C4-2B (cell line): ENCODE measurements around the gene WNT11.

ENCODE experiments used
- H3K27ac ChIP-seq: fragments of 450-650 bp; 2 replicates; pipeline ENCODE4 v1.5.1; 2017
- ZFX ChIP-seq: fragments of 450-650 bp; IDR thresholded peaks from 2 replicates; pipeline ENCODE4 v1.6.1; 2017
- TF ChIP-seq, protein P1 (sequence below): fragments of 450-650 bp; conservative IDR thresholded peaks from 2 replicates; pipeline ENCODE4 v1.5.1; 2017; ENCODE audit warnings: mild to moderate bottlenecking

WNT11 gene

DNA sequence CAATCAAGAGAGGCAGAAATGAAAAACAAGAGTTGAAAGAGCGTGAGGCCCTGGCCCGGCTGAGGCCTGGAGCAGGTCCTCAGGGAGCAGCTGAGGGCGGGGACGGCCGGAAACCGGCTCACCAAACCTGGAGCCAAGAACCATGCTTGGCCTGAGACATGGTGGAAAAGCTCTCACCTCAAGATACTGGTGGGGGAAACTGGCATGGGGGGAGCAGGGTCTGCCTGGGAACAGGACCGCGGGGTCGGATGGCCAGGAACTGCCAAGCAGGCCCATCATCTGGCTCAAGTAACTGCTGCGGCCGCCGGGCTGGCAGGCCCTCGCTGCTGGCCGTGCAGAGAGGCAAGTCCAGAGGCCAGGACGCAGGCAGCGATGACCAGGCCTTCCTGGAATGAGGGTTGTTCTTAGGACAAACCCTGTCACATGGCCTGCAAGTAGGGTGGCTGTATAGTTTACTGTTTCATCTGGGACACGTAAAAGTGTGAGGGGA lies 18.9 kb upstream of the WNT11 start:
- TF ChIP-seq ZFX = no peak
- TF ChIP-seq, protein P1, sequence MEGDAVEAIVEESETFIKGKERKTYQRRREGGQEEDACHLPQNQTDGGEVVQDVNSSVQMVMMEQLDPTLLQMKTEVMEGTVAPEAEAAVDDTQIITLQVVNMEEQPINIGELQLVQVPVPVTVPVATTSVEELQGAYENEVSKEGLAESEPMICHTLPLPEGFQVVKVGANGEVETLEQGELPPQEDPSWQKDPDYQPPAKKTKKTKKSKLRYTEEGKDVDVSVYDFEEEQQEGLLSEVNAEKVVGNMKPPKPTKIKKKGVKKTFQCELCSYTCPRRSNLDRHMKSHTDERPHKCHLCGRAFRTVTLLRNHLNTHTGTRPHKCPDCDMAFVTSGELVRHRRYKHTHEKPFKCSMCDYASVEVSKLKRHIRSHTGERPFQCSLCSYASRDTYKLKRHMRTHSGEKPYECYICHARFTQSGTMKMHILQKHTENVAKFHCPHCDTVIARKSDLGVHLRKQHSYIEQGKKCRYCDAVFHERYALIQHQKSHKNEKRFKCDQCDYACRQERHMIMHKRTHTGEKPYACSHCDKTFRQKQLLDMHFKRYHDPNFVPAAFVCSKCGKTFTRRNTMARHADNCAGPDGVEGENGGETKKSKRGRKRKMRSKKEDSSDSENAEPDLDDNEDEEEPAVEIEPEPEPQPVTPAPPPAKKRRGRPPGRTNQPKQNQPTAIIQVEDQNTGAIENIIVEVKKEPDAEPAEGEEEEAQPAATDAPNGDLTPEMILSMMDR = no peak

DNA sequence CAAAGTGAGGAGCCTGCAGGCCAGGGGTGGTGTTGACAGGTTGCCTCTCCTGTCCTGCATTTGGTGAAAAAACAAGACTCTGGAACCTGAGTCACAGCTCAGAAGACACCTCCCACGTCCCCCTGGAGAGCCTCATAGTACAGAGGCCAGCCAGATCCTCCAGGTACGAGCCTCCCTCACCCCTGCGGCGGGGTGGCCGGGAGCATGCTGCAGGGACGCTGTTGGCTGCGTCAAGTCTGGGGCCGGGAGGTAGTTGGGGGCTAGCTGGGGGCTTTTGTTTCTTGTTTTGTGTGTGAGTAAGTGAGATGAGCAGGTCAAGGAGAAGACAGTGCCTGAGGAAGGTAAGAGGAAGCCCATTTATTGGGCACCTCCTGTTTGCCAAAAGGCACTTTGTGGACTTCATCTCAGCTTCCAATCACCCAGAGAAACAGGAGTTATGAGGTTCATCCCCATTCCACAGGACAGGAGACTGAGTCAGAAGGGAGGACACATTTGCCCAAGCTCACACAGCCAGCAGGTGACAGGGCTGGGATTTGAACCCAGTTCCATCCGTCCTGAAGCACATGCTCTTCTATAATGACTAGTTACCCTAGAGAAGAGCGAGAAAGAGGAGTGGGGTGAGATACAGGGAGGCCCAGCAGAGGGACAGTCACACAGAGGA lies 18.3 kb upstream of the WNT11 start:
- TF ChIP-seq, protein P1 = no peak
- no peak for TF ChIP-seq ZFX
- no peak overlapping the region for H3K27ac ChIP-seq

More for the DNA sequence above, 18.9 kb upstream of the WNT11 start:
- no peak overlapping the region for H3K27ac ChIP-seq

DNA sequence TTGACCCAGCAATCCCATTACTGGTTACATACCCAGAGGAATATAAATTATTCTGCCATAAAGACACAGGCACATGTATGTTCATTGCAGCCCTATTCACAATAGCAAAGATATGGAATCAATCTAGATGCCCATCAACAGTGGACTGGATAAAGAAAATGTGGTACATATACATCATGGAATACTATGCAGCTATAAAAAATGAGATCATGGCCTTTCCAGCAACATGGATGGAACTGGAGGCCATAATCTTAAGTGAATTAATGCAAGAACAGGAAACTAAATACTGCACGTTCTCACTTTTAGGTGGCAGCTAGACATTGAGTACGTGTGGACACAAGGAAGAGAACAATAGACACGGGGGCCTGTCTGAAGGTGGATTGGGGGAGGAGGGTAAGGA lies 15.1 kb upstream of the WNT11 start:
- no peak overlapping the region for H3K27ac ChIP-seq
- no peak for TF ChIP-seq ZFX
- TF ChIP-seq, protein P1 = no peak

DNA sequence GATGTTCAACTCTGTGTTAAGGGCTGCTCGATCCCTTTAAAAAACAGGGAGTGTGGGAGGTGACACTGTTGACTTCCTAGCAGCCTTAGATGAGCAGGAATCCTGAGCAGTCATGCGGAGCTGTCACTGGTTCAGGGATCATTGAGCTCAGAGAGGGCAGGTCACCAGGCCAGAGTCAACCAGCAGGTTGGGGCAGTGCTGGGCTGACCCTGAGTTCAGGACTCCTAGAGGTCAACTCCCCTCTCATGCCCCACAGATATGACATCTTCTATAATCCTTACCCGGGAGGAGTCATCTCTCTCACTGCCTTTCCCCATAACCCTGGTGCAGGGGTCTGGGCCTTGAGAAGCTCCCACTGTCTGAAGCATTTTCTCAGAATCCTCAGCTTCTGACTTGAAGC lies 12.9 kb upstream of the WNT11 start:
- no peak overlapping the region for H3K27ac ChIP-seq
- TF ChIP-seq, protein P1 = no peak

DNA sequence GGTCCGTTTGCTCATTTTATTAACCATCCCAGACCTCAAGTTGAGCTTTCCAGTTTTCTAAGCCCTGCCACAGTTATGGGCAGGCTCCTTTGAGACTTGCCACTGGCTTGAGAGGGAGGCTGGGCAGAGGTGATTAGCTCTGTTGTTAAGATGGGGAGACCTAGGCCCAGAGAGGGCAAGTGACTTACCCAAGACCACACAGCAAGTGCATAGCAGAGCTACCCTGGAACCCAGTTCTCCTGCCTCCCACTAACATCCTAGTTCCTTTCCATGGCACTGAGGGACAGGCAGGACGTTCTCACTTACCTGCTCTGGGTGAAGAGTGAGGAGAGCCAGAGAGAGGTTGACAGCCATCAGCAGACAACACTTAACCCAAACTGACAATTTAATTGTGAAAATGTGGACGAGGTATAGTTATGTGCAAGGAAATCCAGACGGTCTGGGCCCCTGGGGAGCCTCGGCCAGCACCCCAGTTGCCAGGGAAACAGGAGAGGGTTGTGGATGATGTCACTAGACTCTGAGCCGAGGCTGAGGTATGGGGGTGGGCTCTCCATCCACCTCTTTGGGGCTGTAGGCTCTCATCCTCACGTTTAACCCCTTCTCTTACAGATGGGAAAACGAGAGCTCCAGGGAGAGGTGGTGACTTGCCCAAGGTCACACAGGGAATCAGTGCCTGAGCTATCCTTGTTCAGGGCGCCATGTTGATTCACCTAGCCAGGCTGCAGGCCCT lies 12.3 kb upstream of the WNT11 start:
- H3K27ac ChIP-seq = no peak overlapping the region
- TF ChIP-seq, protein P1 = no peak
- no peak for TF ChIP-seq ZFX

DNA sequence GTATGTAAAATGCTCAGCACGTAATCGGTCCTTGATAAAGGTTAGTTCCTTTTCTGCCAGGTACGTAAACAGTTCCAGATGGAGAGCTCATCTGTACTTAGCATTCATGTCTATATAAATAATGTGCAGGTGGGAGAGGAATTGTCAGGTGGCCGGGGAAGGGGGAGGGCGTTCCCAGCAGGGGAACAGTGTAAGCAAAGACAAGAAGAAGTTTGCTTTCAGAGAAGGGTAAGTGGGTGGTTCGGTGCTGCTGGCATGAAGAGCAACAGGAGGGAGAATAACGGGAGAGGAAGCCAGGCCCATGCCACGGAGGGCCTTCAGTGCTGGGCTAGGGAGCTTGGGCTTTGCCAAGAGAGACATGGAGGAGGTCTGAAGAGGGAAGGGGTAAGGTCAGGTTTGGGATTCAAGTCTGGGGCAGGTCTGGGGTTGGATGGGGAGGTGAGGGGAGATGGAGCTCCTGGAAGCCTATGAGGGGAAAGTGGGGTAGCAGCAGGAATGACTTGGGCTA lies 11.4 kb upstream of the WNT11 start:
- no peak for TF ChIP-seq ZFX
- TF ChIP-seq, protein P1 = no peak
- no peak overlapping the region for H3K27ac ChIP-seq
